Measurements from ENCODE around the gene IL1RN. TPM values are rescaled to one million over a fixed set of nuclear protein-coding genes. Genes with fewer than 3 reads are reported as not detected.

The IL1RN gene
- polyA plus RNA-seq, 1 of the 3 experiments (the other 2 are of a cell fraction) = not detected

- CTCF ChIA-PET = interaction anchor here (1.1 to 1.8 kb wide), 5 partner anchors 27 to 219 kb away, joined by 3 to 4 read pairs (median 4); no protein-coding TSS in a partner anchor
- Histone ChIP-seq H3K9ac (no peak overlapping the region), H4K20me1 (ENCODE audit: insufficient read depth) (no peaks in the 10 kb centered on the region), H2AFZ (ENCODE audit: low read depth) (no peak overlapping the region), H3K9me2 (no peaks in the 10 kb centered on the region), H3K27me3 (ENCODE audit: insufficient read depth) (peaks cover 4% of the 10 kb centered on the region; the same call in 1 of the 2 replicates), H3K27ac (ENCODE audit: low read depth in 2 of 2, low read length in 1 of 2) (no peak overlapping the region), H3K4me3 (ENCODE audit: low read depth in 2 of 2, low read length in 1 of 2) (no peak overlapping the region), H3F3A (replicated peaks; ENCODE audit: insufficient read depth) (no peaks in the 10 kb centered on the region), H3K4me1 (ENCODE audit: control insufficient read depth in 1 of 2, insufficient read depth in 2 of 2, low read depth in 1 of 2, low read length in 1 of 2) (no peaks in the 10 kb centered on the region), H3K4me2 (no peak overlapping the region), H3K79me2 (ENCODE audit: insufficient read depth) (no peaks in the 10 kb centered on the region), H3K36me3 (replicated peaks in 1 of 2; ENCODE audit: control insufficient read depth in 1 of 2, insufficient read depth in 2 of 2, low read length in 1 of 2) (no peaks in the 10 kb centered on the region), H3K9me3 (no peaks in the 10 kb centered on the region)
- POLR2A ChIA-PET = no interaction called here
- 53% methylated on average over 8 of the region's 8 CpGs for WGBS (ENCODE audit: low lambda C conversion rate)
- TF ChIP-seq RCOR1 (IDR thresholded peaks at IDR 0.05; ENCODE audit: low read length) (no peak), USF2 (IDR thresholded peaks at IDR 0.05; ENCODE audit: borderline replicate concordance, low read depth, low read length) (no peak), RXRA (IDR thresholded peaks at IDR 0.05; ENCODE audit: borderline replicate concordance, low read depth) (no peak), CHD2 (IDR thresholded peaks at IDR 0.05; ENCODE audit: low read length, partially characterized antibody) (no peak), ELF1 (IDR thresholded peaks at IDR 0.05) (no peak), USF1 (IDR thresholded peaks at IDR 0.05; ENCODE audit: borderline replicate concordance, low read depth) (no peak), RFX5 (IDR thresholded peaks at IDR 0.05; ENCODE audit: low read length) (no peak), SIN3A (IDR thresholded peaks at IDR 0.05; ENCODE audit: borderline replicate concordance, low read depth, low read length) (no peak), RAD21 (IDR thresholded peaks at IDR 0.05; ENCODE audit: low read length) (no peak), JUND (IDR thresholded peaks at IDR 0.05) (no peak), TCF12 (IDR thresholded peaks at IDR 0.05) (no peak), CTCF (IDR thresholded peaks at IDR 0.05) (no peak), EP300 (IDR thresholded peaks at IDR 0.05; ENCODE audit: borderline replicate concordance in 1 of 2, low read depth in 1 of 2, low read length in 1 of 2) (no peak)
- DNase-seq = no peak
Measured at GRCh38 chr2:113171334-113172075, 44.1 kb downstream of the IL1RN start.

Data from SK-N-SH (cell line).